ENCODE data around the gene SEMA5A. TPM values are rescaled to one million over a fixed set of nuclear protein-coding genes. Genes with fewer than 3 reads are reported as not detected.

The SEMA5A gene
- polyA plus RNA-seq, 1 of the 3 experiments (the other 2 are of a cell fraction), result 0.58 TPM

DNA sequence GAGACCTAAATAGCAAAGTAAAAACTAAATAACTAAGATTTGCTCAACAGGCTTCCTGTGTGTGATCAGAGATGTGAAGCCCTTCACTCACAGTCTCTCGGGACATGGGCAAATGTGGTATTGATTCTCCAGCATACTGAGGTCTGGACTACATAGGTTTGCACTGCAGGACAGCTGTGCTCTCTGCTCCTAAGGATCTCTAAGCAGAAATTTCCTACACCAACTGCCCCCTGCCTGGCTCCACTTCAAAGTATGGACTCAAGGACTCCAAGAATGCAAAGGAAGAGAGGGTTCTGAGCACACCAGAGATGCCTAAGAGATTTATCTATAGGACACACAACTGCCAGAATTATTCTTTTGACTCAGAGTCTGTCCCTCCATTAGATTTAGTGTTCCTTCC, 487.2 kb downstream of the SEMA5A start:
- ChIA-PET CTCF (interaction anchor here (1.7 kb wide), 1 partner anchor 150 kb away, joined by 5 read pairs; no protein-coding TSS in a partner anchor), POLR2A (no interaction called here)
- peaks cover 2 to 21% of the 10 kb centered on the region in 2 experiments; a peak in 3 of 4 replicates for H3K4me1 ChIP-seq (ENCODE audit: control insufficient read depth in 1 of 2, insufficient read depth in 2 of 2, low read depth in 1 of 2, low read length in 1 of 2)
- no peaks in the 10 kb centered on the region for H3K9me3 ChIP-seq
- H3K4me2 ChIP-seq, result no peak overlapping the region
- DNase-seq, result no peak
- peak overlapping the region; percentile 26; the same call in 1 of the 2 replicates for H2AFZ ChIP-seq (ENCODE audit: low read depth)
- peak overlapping the region; percentile 30; the same call in 1 of the 2 replicates for H3K9ac ChIP-seq
- H4K20me1 ChIP-seq (ENCODE audit: insufficient read depth), result no peaks in the 10 kb centered on the region
- H3K36me3 ChIP-seq (replicated peaks in 1 of 2; ENCODE audit: control insufficient read depth in 1 of 2, insufficient read depth in 2 of 2, low read length in 1 of 2), result no peaks in the 10 kb centered on the region
- no peaks in the 10 kb centered on the region for H3K9me2 ChIP-seq
- H3K4me3 ChIP-seq (ENCODE audit: low read depth in 2 of 2, low read length in 1 of 2), result no peak overlapping the region
- peaks cover 12% of the 10 kb centered on the region for H3F3A ChIP-seq (replicated peaks; ENCODE audit: insufficient read depth)
- WGBS (ENCODE audit: low lambda C conversion rate), result 69% methylated on average over 1 of the region's 1 CpG
- peak overlapping the region in 1 of 2 experiments; percentile 82; a peak in 2 of 4 replicates for H3K27ac ChIP-seq (ENCODE audit: low read depth in 2 of 2, low read length in 1 of 2)
- no peaks in the 10 kb centered on the region for H3K79me2 ChIP-seq (ENCODE audit: insufficient read depth)
- TF ChIP-seq FOSL2 (IDR thresholded peaks at IDR 0.05; ENCODE audit: borderline replicate concordance, low read depth) (no peak), FOXJ3 (CRISPR knock-in tag; IDR thresholded peaks at IDR 0.05) (no peak)
- TF ChIP-seq, protein P1, sequence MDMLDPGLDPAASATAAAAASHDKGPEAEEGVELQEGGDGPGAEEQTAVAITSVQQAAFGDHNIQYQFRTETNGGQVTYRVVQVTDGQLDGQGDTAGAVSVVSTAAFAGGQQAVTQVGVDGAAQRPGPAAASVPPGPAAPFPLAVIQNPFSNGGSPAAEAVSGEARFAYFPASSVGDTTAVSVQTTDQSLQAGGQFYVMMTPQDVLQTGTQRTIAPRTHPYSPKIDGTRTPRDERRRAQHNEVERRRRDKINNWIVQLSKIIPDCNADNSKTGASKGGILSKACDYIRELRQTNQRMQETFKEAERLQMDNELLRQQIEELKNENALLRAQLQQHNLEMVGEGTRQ (IDR thresholded peaks at IDR 0.05; ENCODE audit: borderline replicate concordance, low read depth, low read length), result no peak
- H3K27me3 ChIP-seq (ENCODE audit: insufficient read depth), result no peaks in the 10 kb centered on the region

GRCh38 chr5:9058161-9058560, 487.7 kb downstream of the SEMA5A start:
- POLR2A ChIA-PET, result no interaction called here
- Histone ChIP-seq H4K20me1 (ENCODE audit: insufficient read depth) (no peaks in the 10 kb centered on the region), H3K9ac (no peak overlapping the region), H3K9me3 (no peaks in the 10 kb centered on the region), H3K9me2 (no peaks in the 10 kb centered on the region), H3K4me1 (ENCODE audit: control insufficient read depth in 1 of 2, insufficient read depth in 2 of 2, low read depth in 1 of 2, low read length in 1 of 2) (peaks cover 2 to 21% of the 10 kb centered on the region in 2 experiments; a peak in 3 of 4 replicates), H2AFZ (ENCODE audit: low read depth) (no peak overlapping the region), H3K27me3 (ENCODE audit: insufficient read depth) (no peaks in the 10 kb centered on the region), H3K79me2 (ENCODE audit: insufficient read depth) (no peaks in the 10 kb centered on the region), H3F3A (replicated peaks; ENCODE audit: insufficient read depth) (peaks cover 12% of the 10 kb centered on the region), H3K27ac (ENCODE audit: low read depth in 2 of 2, low read length in 1 of 2) (peak overlapping the region in 1 of 2 experiments; percentile 82; a peak in 2 of 4 replicates), H3K4me2 (no peak overlapping the region), H3K36me3 (replicated peaks in 1 of 2; ENCODE audit: control insufficient read depth in 1 of 2, insufficient read depth in 2 of 2, low read length in 1 of 2) (no peaks in the 10 kb centered on the region), H3K4me3 (ENCODE audit: low read depth in 2 of 2, low read length in 1 of 2) (no peak overlapping the region)
- CTCF ChIA-PET, result interaction anchor here (1.7 kb wide), 1 partner anchor 150 kb away, joined by 5 read pairs; no protein-coding TSS in a partner anchor
- DNase-seq, result no peak
- no peak for TF ChIP-seq NRF1 (IDR thresholded peaks at IDR 0.05; ENCODE audit: low read depth, low read length)
- no peak for TF ChIP-seq TCF12 (IDR thresholded peaks at IDR 0.05)
- no peak for TF ChIP-seq MXI1 (IDR thresholded peaks at IDR 0.05; ENCODE audit: low read depth, low read length)
- no peak for TF ChIP-seq RFX5 (IDR thresholded peaks at IDR 0.05; ENCODE audit: low read length)
- no peak for TF ChIP-seq YY1 (IDR thresholded peaks at IDR 0.05; ENCODE audit: low read depth)
- no peak for TF ChIP-seq FOSL2 (IDR thresholded peaks at IDR 0.05; ENCODE audit: borderline replicate concordance, low read depth)
- TF ChIP-seq CHD2 (IDR thresholded peaks at IDR 0.05; ENCODE audit: low read length, partially characterized antibody), result no peak
- TF ChIP-seq JUND (IDR thresholded peaks at IDR 0.05), result no peak
- no peak for TF ChIP-seq RXRA (IDR thresholded peaks at IDR 0.05; ENCODE audit: borderline replicate concordance, low read depth)
- TF ChIP-seq FOXM1 (IDR thresholded peaks at IDR 0.05; ENCODE audit: low read depth), result no peak
- TF ChIP-seq GABPA (IDR thresholded peaks at IDR 0.05; ENCODE audit: low read depth), result no peak
- TF ChIP-seq, protein P2, sequence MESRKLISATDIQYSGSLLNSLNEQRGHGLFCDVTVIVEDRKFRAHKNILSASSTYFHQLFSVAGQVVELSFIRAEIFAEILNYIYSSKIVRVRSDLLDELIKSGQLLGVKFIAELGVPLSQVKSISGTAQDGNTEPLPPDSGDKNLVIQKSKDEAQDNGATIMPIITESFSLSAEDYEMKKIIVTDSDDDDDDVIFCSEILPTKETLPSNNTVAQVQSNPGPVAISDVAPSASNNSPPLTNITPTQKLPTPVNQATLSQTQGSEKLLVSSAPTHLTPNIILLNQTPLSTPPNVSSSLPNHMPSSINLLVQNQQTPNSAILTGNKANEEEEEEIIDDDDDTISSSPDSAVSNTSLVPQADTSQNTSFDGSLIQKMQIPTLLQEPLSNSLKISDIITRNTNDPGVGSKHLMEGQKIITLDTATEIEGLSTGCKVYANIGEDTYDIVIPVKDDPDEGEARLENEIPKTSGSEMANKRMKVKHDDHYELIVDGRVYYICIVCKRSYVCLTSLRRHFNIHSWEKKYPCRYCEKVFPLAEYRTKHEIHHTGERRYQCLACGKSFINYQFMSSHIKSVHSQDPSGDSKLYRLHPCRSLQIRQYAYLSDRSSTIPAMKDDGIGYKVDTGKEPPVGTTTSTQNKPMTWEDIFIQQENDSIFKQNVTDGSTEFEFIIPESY (IDR thresholded peaks at IDR 0.05; ENCODE audit: borderline replicate concordance, low read depth), result no peak
- TF ChIP-seq ELF1 (IDR thresholded peaks at IDR 0.05), result no peak
- TF ChIP-seq POLR2AphosphoS5 (IDR thresholded peaks at IDR 0.05; ENCODE audit: low read depth, low read length), result no peak
- TF ChIP-seq SIN3A (IDR thresholded peaks at IDR 0.05; ENCODE audit: borderline replicate concordance, low read depth, low read length), result no peak
- TF ChIP-seq MEF2A (IDR thresholded peaks at IDR 0.05; ENCODE audit: borderline replicate concordance, low read depth), result no peak
- TF ChIP-seq, protein P3, sequence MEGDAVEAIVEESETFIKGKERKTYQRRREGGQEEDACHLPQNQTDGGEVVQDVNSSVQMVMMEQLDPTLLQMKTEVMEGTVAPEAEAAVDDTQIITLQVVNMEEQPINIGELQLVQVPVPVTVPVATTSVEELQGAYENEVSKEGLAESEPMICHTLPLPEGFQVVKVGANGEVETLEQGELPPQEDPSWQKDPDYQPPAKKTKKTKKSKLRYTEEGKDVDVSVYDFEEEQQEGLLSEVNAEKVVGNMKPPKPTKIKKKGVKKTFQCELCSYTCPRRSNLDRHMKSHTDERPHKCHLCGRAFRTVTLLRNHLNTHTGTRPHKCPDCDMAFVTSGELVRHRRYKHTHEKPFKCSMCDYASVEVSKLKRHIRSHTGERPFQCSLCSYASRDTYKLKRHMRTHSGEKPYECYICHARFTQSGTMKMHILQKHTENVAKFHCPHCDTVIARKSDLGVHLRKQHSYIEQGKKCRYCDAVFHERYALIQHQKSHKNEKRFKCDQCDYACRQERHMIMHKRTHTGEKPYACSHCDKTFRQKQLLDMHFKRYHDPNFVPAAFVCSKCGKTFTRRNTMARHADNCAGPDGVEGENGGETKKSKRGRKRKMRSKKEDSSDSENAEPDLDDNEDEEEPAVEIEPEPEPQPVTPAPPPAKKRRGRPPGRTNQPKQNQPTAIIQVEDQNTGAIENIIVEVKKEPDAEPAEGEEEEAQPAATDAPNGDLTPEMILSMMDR (IDR thresholded peaks at IDR 0.05), result no peak
